Omental fat pad (tissue), 4 donors: Measurements from ENCODE around the gene MSLN. TPM values are rescaled to one million over a fixed set of nuclear protein-coding genes. Genes with fewer than 3 reads are reported as not detected.
A peak's percentile ranks its signal among the peaks of the same experiment; 100 is the strongest.

Experiments
- ATAC-seq: fragments of 150-250 bp; one replicate; pipeline ENCODE4 v1.9.1; 2016; ENCODE audit warnings: mild to moderate bottlenecking, moderate library complexity; ENCODE audit not compliant: low FRiP score
- DNase-seq: peaks from one replicate; pipeline ENCODE4 v3.0.0-alpha.2; 2019; ENCODE audit warnings: low spot score
- CTCF ChIP-seq, 3 donors: fragments of 450-650 bp; IDR thresholded peaks; one replicate each; pipeline ENCODE4 v1.5.1; 2016 to 2017; ENCODE audit warnings: antibody characterized with exemption in 3 of 3, mild to moderate bottlenecking in 3 of 3, moderate library complexity in 2 of 3
- total RNA-seq, 4 donors: library from RNA; depleted of rRNA; stranded (reverse); fragments of >200 nt; gene quantifications; one replicate each; pipeline ENCODE4 v1.1.0, GENCODE V29; 2016

MSLN gene
- total RNA-seq, 4 donors from 2014 or later: 1.1 to 355 (median 129) TPM

GRCh38 chr16:784431-784830, 23.9 kb downstream of the MSLN start:
- no peak for TF ChIP-seq CTCF (IDR thresholded peaks at IDR 0.05)
- DNase-seq: no peak
- ATAC-seq: no peak

- DNase-seq (peak; percentile 71), ATAC-seq (peak; percentile 49)
- TF ChIP-seq CTCF (IDR thresholded peaks at IDR 0.05): peak in 1 of 3 donors; percentile 73
Measured at GRCh38 chr16:785563-786535, 25.3 kb downstream of the MSLN start.

GRCh38 chr16:787321-787966, 26.9 kb downstream of the MSLN start:
- TF ChIP-seq CTCF (IDR thresholded peaks at IDR 0.05): no peak
- no peak for ATAC-seq

GRCh38 chr16:787978-788398, 27.5 kb downstream of the MSLN start, which contains the start of gene RPUSD1:
Gene RPUSD1, minus strand, starts transcription at chr16:788381. Its CDS starts 644 bp downstream, at chr16:787737.
- ATAC-seq (peak; percentile 1), DNase-seq (no peak)
- no peak for TF ChIP-seq CTCF (IDR thresholded peaks at IDR 0.05)

More at GRCh38 chr16:787321-787966, 26.9 kb downstream of the MSLN start:
- no peak for DNase-seq

- no peak for TF ChIP-seq CTCF (IDR thresholded peaks at IDR 0.05)
- DNase-seq (peak; percentile 69), ATAC-seq (peak; percentile 83)
Measured at GRCh38 chr16:788399-789126, 28.0 kb downstream of the MSLN start, which contains the start of gene CHTF18. Gene CHTF18, plus strand, starts transcription at chr16:788620. Its CDS starts 65 bp downstream, at chr16:788685.

- ATAC-seq (no peak), DNase-seq (no peak)
- TF ChIP-seq CTCF (IDR thresholded peaks at IDR 0.05): no peak
Measured at GRCh38 chr16:789191-789850, 28.8 kb downstream of the MSLN start.
